ENCODE measurements around the gene CCNF. TPM values are rescaled to one million over a fixed set of nuclear protein-coding genes. Genes with fewer than 3 reads are reported as not detected.
"Not testable (repeated sequence)": the region's sequence is repeated elsewhere in the genome, so short reads cannot be mapped to it uniquely, and the experiment has no call there.

The CCNF gene
- polyA plus RNA-seq, 1 donor (not counting 4 experiments of a cell fraction or from before 2014, with no cell fraction given) = 3.5 TPM

GRCh38 chr16:2432801-2433505 is 3.7 kb downstream of the CCNF start:
- dilution Hi-C loops (cut with MboI; ENCODE audit: extremely low pct_ligation_motif_present, low sequenced_read_pairs) = no loop called here
- Histone ChIP-seq H4K20me1 (ENCODE audit: control insufficient read depth, extremely low read depth, insufficient read depth, low read length) (peaks cover 3% of the 10 kb centered on the region), H2AFZ (ENCODE audit: control insufficient read depth, low read length) (no peak overlapping the region), H3K4me3 (ENCODE audit: control insufficient read depth in 2 of 3, extremely low read depth in 1 of 3, insufficient read depth in 2 of 3, low read depth in 1 of 3, low read length in 3 of 3) (no peak overlapping the region), H3K9ac (ENCODE audit: control insufficient read depth, extremely low read depth, insufficient read depth, low read length) (no peak overlapping the region), H3K27me3 (ENCODE audit: control insufficient read depth, extremely low read depth, insufficient read depth, low read length) (no peaks in the 10 kb centered on the region), H3K4me1 (ENCODE audit: control insufficient read depth, extremely low read depth, insufficient read depth, low read length) (peaks cover 12% of the 10 kb centered on the region), H3K4me2 (ENCODE audit: control insufficient read depth, extremely low read depth, insufficient read depth, low read depth, low read length) (no peak overlapping the region), H3K9me3 (ENCODE audit: control insufficient read depth, low read depth, low read length) (no peaks in the 10 kb centered on the region), H3K79me2 (ENCODE audit: control insufficient read depth, insufficient read depth, low read length) (peaks cover 28% of the 10 kb centered on the region), H3K36me3 (ENCODE audit: control insufficient read depth in 2 of 2, extremely low read depth in 1 of 2, insufficient read depth in 2 of 2, low read length in 2 of 2) (peaks cover 13 to 45% of the 10 kb centered on the region in 2 experiments), H3K27ac (ENCODE audit: control insufficient read depth, insufficient read depth, low read length) (no peak overlapping the region), H3K9me1 (ENCODE audit: control insufficient read depth, extremely low read depth, insufficient read depth, low read length) (no peaks in the 10 kb centered on the region)
- TF ChIP-seq EZH2 (IDR thresholded peaks at IDR 0.05; ENCODE audit: low read length) (no peak), CTCF (optimal IDR thresholded peaks at IDR 0.05 in 1 of 3, IDR thresholded peaks at IDR 0.05 in 1 of 3, conservative IDR thresholded peaks at IDR 0.05 in 1 of 3; ENCODE audit: extremely low read depth in 1 of 3, insufficient read depth in 2 of 3, low read length in 3 of 3) (no peak)
- FAIRE-seq (no peak), DNase-seq (ENCODE audit: low read depth, low spot score) (no peak)

- DNase-seq (ENCODE audit: low read depth, low spot score); H4K20me1 ChIP-seq (ENCODE audit: control insufficient read depth, extremely low read depth, insufficient read depth, low read length); H3K4me3 ChIP-seq (ENCODE audit: control insufficient read depth in 2 of 3, extremely low read depth in 1 of 3, insufficient read depth in 2 of 3, low read depth in 1 of 3, low read length in 3 of 3); H3K9ac ChIP-seq (ENCODE audit: control insufficient read depth, extremely low read depth, insufficient read depth, low read length); H3K9me3 ChIP-seq (ENCODE audit: control insufficient read depth, low read depth, low read length); H3K27ac ChIP-seq (ENCODE audit: control insufficient read depth, insufficient read depth, low read length); H3K4me1 ChIP-seq (ENCODE audit: control insufficient read depth, extremely low read depth, insufficient read depth, low read length); dilution Hi-C loops (cut with MboI; ENCODE audit: extremely low pct_ligation_motif_present, low sequenced_read_pairs); H3K9me1 ChIP-seq (ENCODE audit: control insufficient read depth, extremely low read depth, insufficient read depth, low read length); H3K27me3 ChIP-seq (ENCODE audit: control insufficient read depth, extremely low read depth, insufficient read depth, low read length); H3K4me2 ChIP-seq (ENCODE audit: control insufficient read depth, extremely low read depth, insufficient read depth, low read depth, low read length); FAIRE-seq; H2AFZ ChIP-seq (ENCODE audit: control insufficient read depth, low read length): not testable (repeated sequence)
- Histone ChIP-seq H3K79me2 (ENCODE audit: control insufficient read depth, insufficient read depth, low read length) (peaks cover 21% of the 10 kb centered on the region), H3K36me3 (ENCODE audit: control insufficient read depth in 2 of 2, extremely low read depth in 1 of 2, insufficient read depth in 2 of 2, low read length in 2 of 2) (peaks cover 22 to 65% of the 10 kb centered on the region in 2 experiments)
These were observed 6.0 kb downstream of the CCNF start for GRCh38 chr16:2435236-2435635.

GRCh38 chr16:2436110-2436509 is 6.9 kb downstream of the CCNF start:
- Histone ChIP-seq H3K9me3 (ENCODE audit: control insufficient read depth, low read depth, low read length) (no peaks in the 10 kb centered on the region), H3K9me1 (ENCODE audit: control insufficient read depth, extremely low read depth, insufficient read depth, low read length) (no peaks in the 10 kb centered on the region), H3K27me3 (ENCODE audit: control insufficient read depth, extremely low read depth, insufficient read depth, low read length) (no peaks in the 10 kb centered on the region), H3K4me3 (ENCODE audit: control insufficient read depth in 2 of 3, extremely low read depth in 1 of 3, insufficient read depth in 2 of 3, low read depth in 1 of 3, low read length in 3 of 3) (no peak overlapping the region), H3K4me2 (ENCODE audit: control insufficient read depth, extremely low read depth, insufficient read depth, low read depth, low read length) (no peak overlapping the region), H2AFZ (ENCODE audit: control insufficient read depth, low read length) (no peak overlapping the region), H3K36me3 (ENCODE audit: control insufficient read depth in 2 of 2, extremely low read depth in 1 of 2, insufficient read depth in 2 of 2, low read length in 2 of 2) (peaks cover 22 to 62% of the 10 kb centered on the region in 2 experiments), H4K20me1 (ENCODE audit: control insufficient read depth, extremely low read depth, insufficient read depth, low read length) (no peaks in the 10 kb centered on the region), H3K4me1 (ENCODE audit: control insufficient read depth, extremely low read depth, insufficient read depth, low read length) (peaks cover 1% of the 10 kb centered on the region), H3K79me2 (ENCODE audit: control insufficient read depth, insufficient read depth, low read length) (peaks cover 12% of the 10 kb centered on the region), H3K9ac (ENCODE audit: control insufficient read depth, extremely low read depth, insufficient read depth, low read length) (no peak overlapping the region), H3K27ac (ENCODE audit: control insufficient read depth, insufficient read depth, low read length) (no peak overlapping the region)
- TF ChIP-seq CTCF (optimal IDR thresholded peaks at IDR 0.05 in 1 of 3, IDR thresholded peaks at IDR 0.05 in 1 of 3, conservative IDR thresholded peaks at IDR 0.05 in 1 of 3; ENCODE audit: extremely low read depth in 1 of 3, insufficient read depth in 2 of 3, low read length in 3 of 3) = no peak
- TF ChIP-seq EZH2 (IDR thresholded peaks at IDR 0.05; ENCODE audit: low read length) = no peak
- dilution Hi-C loops (cut with MboI; ENCODE audit: extremely low pct_ligation_motif_present, low sequenced_read_pairs) = no loop called here
- FAIRE-seq = no peak
- DNase-seq (ENCODE audit: low read depth, low spot score) = no peak

All from keratinocyte (primary cell).